H4 (cell line): ENCODE results near the gene GCAT. TPM values are rescaled to one million over a fixed set of nuclear protein-coding genes. Genes with fewer than 3 reads are reported as not detected.

Experiments
- DNase-seq: peaks from one replicate; pipeline ENCODE4 v3.0.0-alpha.2; 2015; ENCODE audit warnings: low spot score
- total RNA-seq: library from RNA; depleted of rRNA; stranded (reverse); fragments of >200 nt; shearing (Covaris generic); gene quantifications from 2 replicates; pipeline ENCODE4 v1.2.3, GENCODE V29; 2014; rRNA removed

Gene GCAT
- total RNA-seq, 1 experiment from 2014 or later: 14.3 TPM

- DNase-seq: no peak
Observed at GRCh38 chr22:37842015-37842793, 34.5 kb downstream of the GCAT start.

GRCh38 chr22:37843741-37844089 lies 36.0 kb downstream of the GCAT start:
- no peak for DNase-seq

- DNase-seq: no peak
Observed at GRCh38 chr22:37844904-37845329, 37.2 kb downstream of the GCAT start.

DNA sequence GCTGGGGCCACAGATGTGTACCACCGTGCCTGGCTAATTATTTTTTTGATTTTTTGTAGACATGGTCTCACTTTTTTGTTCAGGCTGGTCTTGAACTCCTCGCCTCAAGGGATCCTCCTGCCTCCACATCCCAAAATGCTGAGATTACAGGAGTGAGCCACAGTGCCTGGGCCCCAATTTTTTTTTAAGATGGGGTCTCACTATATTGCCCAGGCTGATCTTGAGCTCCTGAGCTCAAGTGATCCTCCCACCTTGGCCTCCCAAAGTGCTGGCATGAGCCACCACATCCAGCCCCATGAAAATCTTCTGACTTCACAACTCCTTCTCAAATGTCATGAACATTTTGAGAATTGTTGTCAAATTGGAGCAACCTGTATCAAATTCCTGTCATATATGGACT lies 38.7 kb downstream of the GCAT start:
- no peak for DNase-seq

DNA sequence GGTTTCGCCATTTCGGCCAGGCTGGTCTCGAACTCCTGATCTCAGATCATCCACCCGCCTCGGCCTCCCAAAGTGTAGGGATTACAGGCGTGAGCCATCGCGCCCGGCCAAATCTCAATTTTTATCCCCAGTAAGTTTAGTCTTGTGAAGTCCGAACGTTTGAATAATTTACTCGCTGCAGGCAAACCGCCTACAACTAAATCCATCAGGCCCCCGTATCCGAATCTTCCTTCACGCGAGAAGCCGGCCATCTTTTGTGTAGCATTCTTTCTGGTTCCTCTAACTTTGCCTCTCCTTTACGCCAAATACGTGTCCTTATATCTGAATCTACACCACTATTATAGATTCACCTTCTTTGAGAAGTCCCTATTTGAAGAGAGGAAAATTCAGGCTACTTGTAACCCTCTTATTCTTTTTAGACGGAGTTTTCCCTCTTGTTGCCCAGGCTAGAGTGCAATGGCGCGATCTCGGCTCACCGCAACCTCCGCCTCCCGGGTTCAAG lies 40.9 kb downstream of the GCAT start:
- DNase-seq: no peak

DNA sequence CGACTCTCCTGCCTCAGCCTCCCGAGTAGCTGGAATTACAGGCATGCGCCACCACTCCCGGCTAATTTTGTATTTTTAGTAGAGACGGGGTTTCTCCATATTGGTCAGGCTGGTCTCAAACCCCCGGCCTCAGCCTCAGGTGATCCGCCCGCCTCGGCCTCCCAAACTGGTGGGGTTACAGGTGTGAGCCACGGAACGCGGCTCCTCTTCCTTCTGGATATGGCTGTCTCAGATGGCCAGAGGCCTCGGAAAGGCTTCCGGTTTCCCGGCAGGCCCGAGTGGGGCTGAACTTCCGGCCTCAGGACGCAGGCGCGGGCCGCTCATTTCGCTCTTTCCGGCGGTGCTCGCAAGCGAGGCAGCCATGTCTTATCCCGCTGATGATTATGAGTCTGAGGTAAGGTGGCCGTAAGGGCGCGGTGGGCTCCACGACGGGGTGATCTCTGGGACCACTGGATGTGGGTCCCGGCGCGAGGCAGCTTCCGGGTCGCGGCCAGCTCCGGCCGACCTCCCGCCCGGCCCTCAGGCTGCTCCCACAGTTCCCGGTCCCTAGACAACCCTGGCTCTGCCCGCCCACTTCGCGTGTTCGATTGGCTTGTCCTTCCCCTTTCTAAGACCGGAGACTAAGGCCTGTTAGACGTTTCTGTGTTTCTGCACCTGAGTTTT lies 41.5 kb downstream of the GCAT start, which contains the start of gene EIF3L:
TSS of gene EIF3L (plus strand) at position 331 of the 663 bp plus-strand sequence. CDS start at position 362, 31 bp downstream.
- DNase-seq: peak; percentile 83

- DNase-seq: no peak
Observed at GRCh38 chr22:37850801-37851200, 43.1 kb downstream of the GCAT start.

DNA sequence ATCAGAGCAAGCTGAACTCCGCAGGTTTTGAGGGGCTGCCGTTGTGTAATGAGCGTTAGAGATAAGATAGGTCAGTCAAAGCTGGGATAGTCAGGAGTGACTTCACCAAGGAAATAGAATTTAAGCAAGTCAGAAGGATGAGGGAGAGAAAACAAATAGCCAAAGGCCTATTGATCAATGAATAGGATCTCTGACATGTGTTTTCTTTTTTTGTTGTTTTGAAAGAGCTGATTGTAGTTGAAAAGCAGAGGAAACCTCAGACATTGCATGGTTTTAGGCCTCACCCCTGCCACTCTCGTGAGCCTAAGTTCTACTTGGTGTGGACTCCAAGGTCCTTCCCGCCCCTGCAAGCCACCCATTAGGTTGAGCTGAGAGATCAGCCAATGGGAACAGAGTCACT lies 44.7 kb downstream of the GCAT start:
- DNase-seq: no peak

GRCh38 chr22:37854946-37855345 lies 47.2 kb downstream of the GCAT start:
- DNase-seq: no peak

GRCh38 chr22:37855462-37855861 lies 47.7 kb downstream of the GCAT start:
- DNase-seq: no peak

GRCh38 chr22:37860796-37861421 lies 53.2 kb downstream of the GCAT start:
- DNase-seq: no peak

- no peak for DNase-seq
Observed at GRCh38 chr22:37862570-37863325, 55.0 kb downstream of the GCAT start.

DNA sequence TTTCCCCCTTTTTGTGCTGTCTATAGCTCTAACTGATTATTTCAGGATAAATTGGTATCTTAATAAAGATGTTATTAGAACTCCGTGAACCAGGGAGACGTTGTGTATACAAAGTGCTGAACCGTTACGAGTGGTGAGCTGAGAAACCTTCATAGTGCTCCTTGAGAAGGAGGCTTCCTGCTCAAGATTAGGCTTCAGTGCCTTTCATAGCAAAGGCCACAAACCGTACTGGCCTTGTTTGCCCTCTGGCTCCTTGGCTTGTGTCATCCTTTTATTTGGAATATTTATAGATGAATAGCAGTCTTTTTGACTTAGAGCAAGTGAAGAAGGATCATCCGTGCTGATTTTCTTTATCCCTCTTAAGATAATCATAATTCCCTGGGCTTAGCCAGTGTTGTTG lies 57.8 kb downstream of the GCAT start:
- DNase-seq: no peak

Other genes starting within 250 kb of the GCAT start
- 7.6 and 9.5 TPM in 2 replicates for gene CDC42EP1, start 247.5 kb upstream of the GCAT start, total RNA-seq
- not detected in 2 replicates for gene LGALS2, start 227.8 kb upstream of the GCAT start, total RNA-seq
- gene GGA1, start 199.1 kb upstream of the GCAT start, total RNA-seq: 8.2 and 31.3 TPM in 2 replicates
- 6.9 and 14.7 TPM in 2 replicates for gene SH3BP1, start 168.3 kb upstream of the GCAT start, total RNA-seq
- 9.0 and 9.3 TPM in 2 replicates for gene PDXP, start 149.2 kb upstream of the GCAT start, total RNA-seq
- 1,239 and 1,549 TPM in 2 replicates for gene LGALS1, start 132.3 kb upstream of the GCAT start, total RNA-seq
- gene NOL12, start 121.6 kb upstream of the GCAT start, total RNA-seq: 25.7 and 27.3 TPM in 2 replicates
- gene TRIOBP, start 110.9 kb upstream of the GCAT start, total RNA-seq: 18.3 and 21.9 TPM in 2 replicates
- gene GALR3, start 15.4 kb downstream of the GCAT start, total RNA-seq: not detected in 2 replicates
- gene ANKRD54, start 36.4 kb downstream of the GCAT start, total RNA-seq: 18.3 and 19.5 TPM in 2 replicates
- 478 and 514 TPM in 2 replicates for gene EIF3L, start 41.5 kb downstream of the GCAT start, total RNA-seq
- 11.6 and 17.2 TPM in 2 replicates for gene MICALL1, start 98.4 kb downstream of the GCAT start, total RNA-seq
- 0.41 and 1.1 TPM in 2 replicates for gene C22orf23, start 145.7 kb downstream of the GCAT start, total RNA-seq
- 145 and 155 TPM in 2 replicates for gene POLR2F, start 145.8 kb downstream of the GCAT start, total RNA-seq
- not detected in 2 replicates for gene SOX10, start 176.6 kb downstream of the GCAT start, total RNA-seq
- 15.8 and 21.7 TPM in 2 replicates for gene PICK1, start 249.5 kb downstream of the GCAT start, total RNA-seq